Endodermal cell (in vitro differentiated cells): Measurements from ENCODE around the gene OTOA. TPM values are rescaled to one million over a fixed set of nuclear protein-coding genes. Genes with fewer than 3 reads are reported as not detected.
"Not testable (repeated sequence)": the region's sequence is repeated elsewhere in the genome, so short reads cannot be mapped to it uniquely, and the experiment has no call there.

Source experiments
- DNase-seq: peaks from one replicate; pipeline ENCODE4 v3.0.0-alpha.2; 2017
- H3K27ac ChIP-seq: 2 replicates; pipeline ENCODE4 v1.5.1; 2013; ENCODE audit warnings: mild to moderate bottlenecking, low read depth, low read length, moderate library complexity
- H3K27me3 ChIP-seq: 2 replicates; pipeline ENCODE4 v1.6.1; 2013; ENCODE audit warnings: mild to moderate bottlenecking, low read length, moderate library complexity; ENCODE audit not compliant: insufficient read depth, control insufficient read depth, poor library complexity, severe bottlenecking
- H3K36me3 ChIP-seq: 2 replicates; pipeline ENCODE4 v1.7.0; 2013; ENCODE audit warnings: mild to moderate bottlenecking, low read length, moderate library complexity; ENCODE audit not compliant: control insufficient read depth, insufficient read depth
- H3K4me1 ChIP-seq: one replicate; pipeline ENCODE4 v1.7.0; 2013; ENCODE audit warnings: low read length; ENCODE audit not compliant: control insufficient read depth, insufficient read depth
- H3K4me3 ChIP-seq: 2 replicates; pipeline ENCODE4 v1.5.1; 2013; ENCODE audit warnings: mild to moderate bottlenecking, low read length, moderate library complexity
- H3K9ac ChIP-seq: 2 replicates; pipeline ENCODE4 v1.6.1; 2013; ENCODE audit warnings: mild to moderate bottlenecking, low read length, moderate library complexity; ENCODE audit not compliant: poor library complexity, severe bottlenecking; ENCODE audit errors: extremely low read depth
- H3K9me3 ChIP-seq: 2 replicates; pipeline ENCODE4 v1.6.1; 2013; ENCODE audit warnings: mild to moderate bottlenecking, low read length, moderate library complexity; ENCODE audit not compliant: control insufficient read depth
- H3K27ac Mint-ChIP-seq: 2 replicates; pipeline ENCODE4 v1.8.0; 2020; ENCODE audit warnings: mixed read lengths
- H3K27me3 Mint-ChIP-seq: 2 replicates; pipeline ENCODE4 v1.8.0; 2021; ENCODE audit warnings: mild to moderate bottlenecking, mixed read lengths; ENCODE audit not compliant: insufficient read depth
- H3K36me3 Mint-ChIP-seq: 2 replicates; pipeline ENCODE4 v1.8.0; 2020; ENCODE audit warnings: low read depth, mixed read lengths
- H3K4me1 Mint-ChIP-seq: 2 replicates; pipeline ENCODE4 v1.8.0; 2020; ENCODE audit warnings: mixed read lengths
- H3K4me3 Mint-ChIP-seq: 2 replicates; pipeline ENCODE4 v1.8.0; 2020; ENCODE audit warnings: mild to moderate bottlenecking, moderate library complexity, mixed read lengths
- H3K9me3 Mint-ChIP-seq: 2 replicates; pipeline ENCODE4 v1.8.0; 2020; ENCODE audit warnings: mild to moderate bottlenecking, mixed read lengths
- WGBS, 2 experiments: methylation state at CpG; one replicate each; pipeline versions ENCODE4 v1.1.5 to v1.1.7; 2013; ENCODE audit warnings: missing lambda C conversion rate in 2 of 2, mixed read lengths in 1 of 2; ENCODE audit not compliant: insufficient coverage in 1 of 2, insufficient read length in 1 of 2; 5-methylcytosine and 5-hydroxymethylcytosine counted together
- total RNA-seq, 2 donors: library from RNA; stranded (reverse); fragmentation: NEBNext Ultra II Directional in 1 of 2; extraction: Animal tissue kit (Norgen Biotek cat#: 25700) in 1 of 2; gene quantifications; 2 replicates in 1 of 2; 3 replicates in 1 of 2; pipeline ENCODE4 v1.2.1, GENCODE V29; 2021

OTOA gene
- total RNA-seq, 2 donors from 2014 or later: 0.07 to 0.09 TPM

- not testable (repeated sequence) for H3K27ac Mint-ChIP-seq, H3K9me3 ChIP-seq, H3K36me3 Mint-ChIP-seq, H3K27ac ChIP-seq, H3K4me3 Mint-ChIP-seq, H3K9ac ChIP-seq, DNase-seq, H3K4me3 ChIP-seq, H3K36me3 ChIP-seq, H3K9me3 Mint-ChIP-seq, H3K4me1 Mint-ChIP-seq, H3K27me3 ChIP-seq, H3K4me1 ChIP-seq
- WGBS, 2 experiments: no CpG with 5 or more reads among the region's 31 CpGs
- peaks cover 11% of the 10 kb centered on the region for H3K27me3 Mint-ChIP-seq
Observed at GRCh38 chr16:21757080-21757671, 93.4 kb downstream of the OTOA start.

- H3K27ac Mint-ChIP-seq, H3K4me1 ChIP-seq, H3K9me3 ChIP-seq, H3K9ac ChIP-seq, H3K9me3 Mint-ChIP-seq, DNase-seq, H3K27ac ChIP-seq, H3K27me3 ChIP-seq, H3K4me3 ChIP-seq, H3K36me3 Mint-ChIP-seq, H3K4me3 Mint-ChIP-seq, H3K27me3 Mint-ChIP-seq, H3K4me1 Mint-ChIP-seq, H3K36me3 ChIP-seq: not testable (repeated sequence)
- 89% methylated on average over 1 of the region's 2 CpGs; no CpG with 5 or more reads in 1 of the 2 experiments for WGBS, 2 experiments
Observed at GRCh38 chr16:21768280-21768679, 104.5 kb downstream of the OTOA start.

GRCh38 chr16:21768810-21769209, 105.0 kb downstream of the OTOA start:
- not testable (repeated sequence) for H3K4me3 ChIP-seq, DNase-seq, H3K36me3 ChIP-seq, H3K27ac Mint-ChIP-seq, H3K4me1 Mint-ChIP-seq, H3K27me3 ChIP-seq, H3K27ac ChIP-seq, H3K36me3 Mint-ChIP-seq, H3K9ac ChIP-seq, H3K9me3 ChIP-seq, H3K9me3 Mint-ChIP-seq, H3K4me3 Mint-ChIP-seq, H3K27me3 Mint-ChIP-seq, H3K4me1 ChIP-seq
- no CpG with 5 or more reads among the region's 5 CpGs for WGBS, 2 experiments

- H3K4me3 Mint-ChIP-seq, H3K27ac ChIP-seq, H3K4me1 ChIP-seq, H3K27me3 ChIP-seq, H3K36me3 Mint-ChIP-seq, H3K4me3 ChIP-seq, H3K9ac ChIP-seq, H3K27me3 Mint-ChIP-seq, H3K9me3 Mint-ChIP-seq, H3K4me1 Mint-ChIP-seq, DNase-seq, H3K36me3 ChIP-seq, H3K9me3 ChIP-seq, H3K27ac Mint-ChIP-seq: not testable (repeated sequence)
- WGBS, 2 experiments: 92% methylated on average over 2 of the region's 2 CpGs; no CpG with 5 or more reads in 1 of the 2 experiments
Observed at GRCh38 chr16:21769284-21769683, 105.5 kb downstream of the OTOA start.

- not testable (repeated sequence) for H3K27me3 ChIP-seq, H3K4me1 ChIP-seq, H3K4me3 ChIP-seq, H3K9me3 ChIP-seq, H3K4me1 Mint-ChIP-seq, H3K27me3 Mint-ChIP-seq, H3K36me3 ChIP-seq, H3K9ac ChIP-seq, H3K36me3 Mint-ChIP-seq, DNase-seq, H3K27ac ChIP-seq, H3K27ac Mint-ChIP-seq, H3K9me3 Mint-ChIP-seq, H3K4me3 Mint-ChIP-seq
- WGBS, 2 experiments: no CpG with 5 or more reads among the region's 5 CpGs
Observed at GRCh38 chr16:21770584-21770983, 106.8 kb downstream of the OTOA start.

GRCh38 chr16:21772547-21773206, 108.9 kb downstream of the OTOA start:
- not testable (repeated sequence) for H3K9me3 ChIP-seq, H3K4me3 ChIP-seq, H3K27me3 ChIP-seq, H3K27me3 Mint-ChIP-seq, H3K36me3 Mint-ChIP-seq, H3K36me3 ChIP-seq, H3K4me3 Mint-ChIP-seq, H3K9ac ChIP-seq, H3K27ac ChIP-seq, H3K27ac Mint-ChIP-seq, H3K4me1 Mint-ChIP-seq, H3K4me1 ChIP-seq, H3K9me3 Mint-ChIP-seq
- DNase-seq: peak; percentile 38
- WGBS, 2 experiments: 72 to 94% methylated on average over 2 to 9 of the region's 9 CpGs

GRCh38 chr16:21773207-21773553, 109.4 kb downstream of the OTOA start:
- H3K27ac ChIP-seq, H3K9me3 Mint-ChIP-seq, H3K27me3 Mint-ChIP-seq, H3K4me3 Mint-ChIP-seq, H3K27ac Mint-ChIP-seq, H3K9me3 ChIP-seq, H3K4me1 Mint-ChIP-seq, H3K4me1 ChIP-seq, H3K27me3 ChIP-seq, H3K36me3 Mint-ChIP-seq, DNase-seq, H3K4me3 ChIP-seq, H3K36me3 ChIP-seq, H3K9ac ChIP-seq: not testable (repeated sequence)
- 92 to 100% methylated on average over 1 to 5 of the region's 5 CpGs for WGBS, 2 experiments
